GM12874 (cell line): ENCODE data around the gene NWD2.

Experiments
- CTCF ChIP-seq: IDR thresholded peaks from 2 replicates; pipeline ENCODE4 v1.5.1; 2011; ENCODE audit warnings: low read depth, mild to moderate bottlenecking, control low read depth, low read length, moderate library complexity; ENCODE audit not compliant: insufficient read depth

The NWD2 gene

DNA sequence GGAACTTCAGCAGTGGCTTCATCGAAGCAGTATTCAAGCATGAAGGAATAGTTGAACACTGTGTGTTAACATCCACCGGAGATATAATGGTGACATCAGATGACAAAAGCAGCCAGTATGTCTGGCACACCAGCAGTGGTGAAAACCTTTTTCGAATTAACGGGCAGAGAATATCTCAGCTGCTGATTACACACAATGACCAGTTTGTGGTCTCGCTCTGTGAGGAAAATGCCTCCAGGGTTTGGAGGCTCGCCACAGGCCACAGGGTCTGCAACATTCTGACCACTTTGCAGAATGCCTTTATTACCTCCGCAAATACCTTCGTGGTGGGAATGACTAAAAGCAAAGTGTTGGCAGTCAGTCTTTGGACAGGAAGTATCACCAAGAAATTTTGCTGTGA lies 201.5 kb downstream of the NWD2 start:
- TF ChIP-seq CTCF, result no peak

- TF ChIP-seq CTCF, result no peak
Observed at GRCh38 chr4:37447886-37448285, 203.3 kb downstream of the NWD2 start.

- no peak for TF ChIP-seq CTCF
Observed at GRCh38 chr4:37450309-37450708, 205.8 kb downstream of the NWD2 start.

- no peak for TF ChIP-seq CTCF
Observed at GRCh38 chr4:37450911-37451310, 206.4 kb downstream of the NWD2 start.

- no peak for TF ChIP-seq CTCF
Observed at GRCh38 chr4:37451656-37452055, 207.1 kb downstream of the NWD2 start.

- peak; percentile 50 for TF ChIP-seq CTCF
Observed at GRCh38 chr4:37452952-37453280, 208.4 kb downstream of the NWD2 start.

GRCh38 chr4:37453281-37453998 lies 208.9 kb downstream of the NWD2 start:
- TF ChIP-seq CTCF, result no peak
